K562 (cell line): Measurements from ENCODE around the gene NMUR1. TPM values are rescaled to one million over a fixed set of nuclear protein-coding genes. Genes with fewer than 3 reads are reported as not detected.
A peak's percentile ranks its signal among the peaks of the same experiment; 100 is the strongest.
"Not testable (repeated sequence)": the region's sequence is repeated elsewhere in the genome, so short reads cannot be mapped to it uniquely, and the experiment has no call there.

Experiments
- ATAC-seq: fragments of 200-7000 bp; cut with Tn5 transposase; 3 replicates; pipeline ENCODE4 v1.9.1; 2020; ENCODE audit warnings: moderate library complexity
- BruUV-seq: library from RNA; stranded (reverse); fragments of 400-500 nt; replicated peaks from 2 replicates; lab custom pipeline; 2021; lab: Mats Ljungman, UMichigan
- CTCF ChIA-PET: fragments of 300-600 bp; formaldehyde crosslinking; extraction: SDS; loops from one replicate; lab custom pipeline; 2021; ENCODE audit warnings: low intra/inter-chr PET ratio; lab: Yijun Ruan, JAX
- POLR2A ChIA-PET: fragments of 300-600, 350-650 bp; sonication (Branson Sonifier 250); formaldehyde crosslinking; extraction: SDS; loops from one replicate; lab custom pipeline; 2021; ENCODE audit warnings: antibody characterized with exemption, inconsistent platforms; lab: Yijun Ruan, JAX
- DNase-seq, 4 experiments: peaks; one replicate each; pipeline versions ENCODE4 v3.0.0 to v3.0.0-alpha.2; 2011 to 2018; ENCODE audit warnings: low spot score in 3 of 4, mixed read lengths in 3 of 4; ENCODE audit errors: extremely low read depth in 1 of 4
- FAIRE-seq: peaks from 2 replicates; lab custom pipeline; 2011; peaks lifted over from hg19 to GRCh38; lab: Jason Lieb, UNC
- H2AFZ ChIP-seq: 2 replicates; pipeline ENCODE4 v1.6.0; 2011; ENCODE audit warnings: low read depth, low read length, control low read depth, inconsistent platforms
- H3K27ac ChIP-seq: fragments of 200-600 bp; 3 replicates; pipeline ENCODE4 v1.8.0; 2011; ENCODE audit warnings: low read depth, mild to moderate bottlenecking, control low read depth, inconsistent platforms, low read length, moderate library complexity, mixed read lengths; ENCODE audit errors: extremely low read depth
- H3K27me3 ChIP-seq, 2 experiments: fragments of 300-600 bp in 1 of 2; 2 replicates in 1 of 2; 3 replicates in 1 of 2; pipeline versions ENCODE4 v1.6.0 to v1.8.0; 2011; ENCODE audit warnings: inconsistent platforms in 2 of 2, low read length in 2 of 2, mild to moderate bottlenecking in 1 of 2, mixed read lengths in 1 of 2, moderate library complexity in 1 of 2; ENCODE audit not compliant: control insufficient read depth in 2 of 2, insufficient read depth in 2 of 2
- H3K36me3 ChIP-seq: fragments of 300-600 bp; 3 replicates; pipeline ENCODE4 v1.8.0; 2011; ENCODE audit warnings: mild to moderate bottlenecking, low read length, inconsistent platforms; ENCODE audit not compliant: control insufficient read depth, insufficient read depth
- H3K4me1 ChIP-seq, 2 experiments: fragments of 200-600 bp in 1 of 2; replicated peaks in 1 of 2; 2 replicates in 1 of 2; 3 replicates in 1 of 2; pipeline versions ENCODE4 v1.5.1 to v1.8.0; 2011; ENCODE audit warnings: inconsistent platforms in 2 of 2, low read length in 2 of 2, mild to moderate bottlenecking in 1 of 2, mixed read lengths in 1 of 2, moderate library complexity in 1 of 2; ENCODE audit not compliant: control insufficient read depth in 2 of 2, insufficient read depth in 2 of 2
- H3K4me2 ChIP-seq: 2 replicates; pipeline ENCODE4 v1.6.1; 2011; ENCODE audit warnings: low read length, control low read depth, inconsistent platforms, mixed read lengths; ENCODE audit not compliant: insufficient read depth
- H3K4me3 ChIP-seq: fragments of 200-600 bp; sonication (generic), shearing (Covaris generic); 2 replicates; pipeline ENCODE4 v1.5.1; 2016; ENCODE audit warnings: control low read depth, inconsistent platforms
- H3K79me2 ChIP-seq: fragments of 200-600 bp; 3 replicates; pipeline ENCODE4 v1.8.0; 2011; ENCODE audit warnings: low read length, inconsistent platforms; ENCODE audit not compliant: control insufficient read depth, insufficient read depth
- H3K9ac ChIP-seq, 2 experiments: 2 replicates each; pipeline versions ENCODE4 v1.6.0 to v1.6.1; 2011; ENCODE audit warnings: low read depth in 2 of 2, low read length in 2 of 2, control low read depth in 1 of 2, inconsistent platforms in 1 of 2, mild to moderate bottlenecking in 1 of 2, mixed read lengths in 1 of 2; ENCODE audit not compliant: insufficient read depth in 1 of 2
- H3K9me1 ChIP-seq: one replicate; pipeline ENCODE4 v1.6.0; 2011; ENCODE audit warnings: inconsistent platforms, mild to moderate bottlenecking, low read length, moderate library complexity; ENCODE audit not compliant: control insufficient read depth, insufficient read depth
- H3K9me3 ChIP-seq: replicated peaks from 2 replicates; pipeline ENCODE4 v1.5.1; 2011; ENCODE audit warnings: low read depth, low read length, inconsistent platforms; ENCODE audit not compliant: control insufficient read depth, insufficient read depth
- H4K20me1 ChIP-seq: replicated peaks from 2 replicates; pipeline ENCODE4 v1.6.1; 2011; ENCODE audit warnings: low read length, inconsistent platforms, mixed read lengths; ENCODE audit not compliant: control insufficient read depth, insufficient read depth
- EGR1 ChIP-seq: fragments of 450-650 bp; conservative IDR thresholded peaks from 2 replicates; pipeline ENCODE4 v1.6.1; 2017; ENCODE audit warnings: mild to moderate bottlenecking
- TEAD4 ChIP-seq, 2 experiments: sonication (generic) in 1 of 2; formaldehyde crosslinking in 1 of 2; IDR thresholded peaks; 2 replicates each; pipeline versions ENCODE4 v1.6.1 to v1.8.0; 2012 to 2022; ENCODE audit warnings: borderline replicate concordance in 1 of 2, inconsistent platforms in 1 of 2, low read length in 1 of 2, mild to moderate bottlenecking in 1 of 2, missing genetic modification reagents in 1 of 2
- WGBS: fragments of 100-300 bp; shearing (Covaris generic); methylation state at CpG from one replicate; pipeline ENCODE4 v1.1.6; 2016; ENCODE audit warnings: low coverage, mixed read lengths; ENCODE audit not compliant: insufficient coverage; ENCODE audit errors: missing lambda C conversion rate; 5-methylcytosine and 5-hydroxymethylcytosine counted together
- in situ Hi-C: fragments of 300-500 bp; cut with MboI; formaldehyde crosslinking; loops from 4 replicates; pipeline ENCODE4 v1.15.0; 2018; ENCODE audit warnings: inconsistent platforms, mixed read lengths
- intact Hi-C: fragments of 100-400 bp; cut with micrococcal nuclease; formaldehyde crosslinking; loops from 2 replicates; pipeline ENCODE4 v1.14.2; 2022
- polyA plus RNA-seq, 8 experiments: library from polyadenylated mRNA; depleted of rRNA in 4 of 8; stranded (reverse) in 5 of 8; unstranded in 3 of 8; fragments of >200 nt; fragmentation: Nextera tagmentation in 2 of 8; fragmentation: Illumina TruSeq in 1 of 8; extraction: Ambion mirVana in 2 of 8; extraction: Trizol in 1 of 8; gene quantifications; 2 replicates each; pipeline versions ENCODE4 v1.2.1 to v1.2.3, GENCODE V29; 2011 to 2014; ENCODE audit warnings: inconsistent platforms in 1 of 8, missing spikeins in 1 of 8
- total RNA-seq, 7 experiments: library from RNA; depleted of rRNA in 6 of 7; stranded (reverse); fragments of >200 nt in 6 of 7; fragmentation: Illumina TruSeq in 2 of 7; extraction: Trizol in 2 of 7; gene quantifications; 2 replicates each; pipeline versions ENCODE4 v1.2.1 to v1.2.3, GENCODE V29; 2011 to 2021; ENCODE audit warnings: low replicate concordance in 1 of 7
- TF ChIP-seq, protein P1 (sequence below): fragments of 250-450 bp; sonication (Bioruptor Pico); IDR thresholded peaks from 2 replicates; pipeline ENCODE4 v1.4.0; 2020
- TF ChIP-seq, protein P2 (sequence below): IDR thresholded peaks from 2 replicates; pipeline ENCODE4 v1.6.1; 2014; ENCODE audit warnings: antibody characterized with exemption

NMUR1 gene
- total and polyA plus RNA-seq, 9 of the 15 experiments (the other 6 are each of a cell fraction or from before 2014, with no cell fraction given) = 0.01 to 0.27 (median 0.15) TPM

DNA sequence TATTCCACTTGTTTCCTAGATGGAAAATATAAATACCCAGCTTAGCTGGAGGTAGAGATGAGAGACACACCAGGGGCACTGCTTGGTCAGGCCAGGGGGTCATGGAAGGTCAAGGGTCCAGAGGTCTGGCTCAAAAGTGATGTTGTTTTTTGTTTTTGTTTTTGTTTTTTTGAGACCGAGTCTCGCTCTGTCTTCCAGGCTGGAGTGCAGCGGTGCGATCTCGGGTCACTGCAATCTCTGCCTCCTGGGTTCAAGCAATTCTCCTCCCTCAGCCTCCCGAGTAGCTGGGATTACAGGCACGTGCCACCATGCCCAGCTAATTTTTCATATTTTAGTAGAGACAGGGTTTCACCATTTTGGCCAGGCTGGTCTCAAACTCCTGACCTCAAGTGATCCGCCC is 26.3 kb upstream of the NMUR1 start:
- H2AFZ ChIP-seq, H3K36me3 ChIP-seq, H3K9me3 ChIP-seq, H3K9me1 ChIP-seq, H3K27me3 ChIP-seq, H3K4me1 ChIP-seq, H3K27ac ChIP-seq, H3K9ac ChIP-seq, in situ Hi-C loops, H4K20me1 ChIP-seq, BruUV-seq, H3K79me2 ChIP-seq, H3K4me3 ChIP-seq, FAIRE-seq, ATAC-seq, H3K4me2 ChIP-seq, intact Hi-C loops, DNase-seq: not testable (repeated sequence)
- WGBS = 24% methylated on average over 3 of the region's 8 CpGs
- CTCF ChIA-PET = interaction anchor here (0.6 kb wide), 1 partner anchor 45 kb away, joined by 4 read pairs; no protein-coding TSS in a partner anchor
- POLR2A ChIA-PET = interaction anchor here (0.6 kb wide), 2 partner anchors 17 to 338 kb away, joined by 3 read pairs; no protein-coding TSS in a partner anchor

DNA sequence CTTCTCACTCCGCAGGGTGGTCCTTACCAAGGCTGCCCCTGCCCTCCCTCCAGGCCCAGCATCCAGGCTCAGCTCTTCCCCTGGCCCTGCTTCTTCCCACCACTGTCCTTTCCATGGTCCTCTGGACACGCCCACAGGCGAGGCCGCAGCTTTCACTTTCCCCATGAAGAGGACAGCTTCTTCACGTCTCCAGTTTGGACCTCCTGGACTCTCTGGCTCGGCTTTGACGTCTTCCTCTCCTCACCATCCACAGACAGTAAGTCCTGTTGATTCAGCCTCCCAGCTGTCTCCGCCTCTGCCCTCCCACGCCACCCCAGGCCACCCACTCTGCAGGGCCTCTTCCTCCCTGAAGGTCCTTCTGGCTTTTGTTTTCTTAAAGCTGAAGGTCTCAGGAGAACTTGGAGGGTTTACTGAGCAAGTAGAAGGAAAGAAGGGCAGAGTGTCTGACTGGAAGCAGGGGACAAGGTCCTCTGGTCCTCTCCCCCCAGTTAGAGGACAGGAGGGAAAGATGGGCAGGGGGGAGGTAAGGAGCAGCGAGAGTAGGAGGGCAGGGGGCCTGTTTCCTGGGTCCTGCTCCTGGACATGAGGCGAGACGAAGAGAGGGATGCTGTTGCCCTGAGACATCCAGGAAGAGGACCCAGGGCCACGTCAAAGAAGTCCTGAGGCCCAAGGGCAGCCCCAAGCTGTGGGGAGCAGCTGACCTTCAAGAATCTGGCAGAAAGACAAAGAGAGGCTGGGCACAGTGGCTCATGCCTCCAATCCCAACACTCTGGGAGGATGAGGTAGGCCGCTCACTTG is 24.7 kb upstream of the NMUR1 start:
- 16% methylated on average over 5 of the region's 14 CpGs for WGBS
- Histone ChIP-seq H3K4me1 (peaks cover 0 to 9% of the 10 kb centered on the region in 2 experiments; a peak in 1 of 5 replicates), H3K4me3 (no peak overlapping the region), H3K9me3 (no peaks in the 10 kb centered on the region), H2AFZ (peak overlapping the region; percentile 72; the same call in 1 of the 2 replicates), H3K9me1 (no peaks in the 10 kb centered on the region), H3K27ac (no peak overlapping the region), H3K4me2 (no peak overlapping the region; the same call in 1 of the 2 replicates), H3K27me3 (no peaks in the 10 kb centered on the region; a peak in 1 of 5 replicates), H4K20me1 (no peaks in the 10 kb centered on the region), H3K36me3 (no peaks in the 10 kb centered on the region), H3K9ac (peak overlapping the region in 1 of 2 experiments; percentile 1; a peak in 1 of 4 replicates), H3K79me2 (no peaks in the 10 kb centered on the region)
- BruUV-seq = no TSS peak
- ChIA-PET POLR2A (interaction anchor here (0.7 kb wide), 1 partner anchor 91 kb away, joined by 3 read pairs; the partner anchor contains the start of gene NCL), CTCF (no interaction called here)
- intact Hi-C loops = no loop called here
- FAIRE-seq (no peak), DNase-seq (no peak), ATAC-seq (peak; percentile 24; the same call in 2 of the 3 replicates)
- in situ Hi-C loops = loop anchor here (5.0 kb wide), 1 partner anchor 38 kb away; no protein-coding TSS in a partner anchor
- TF ChIP-seq EGR1 = peak; percentile 77
- no peak for TF ChIP-seq TEAD4 (IDR thresholded peaks at IDR 0.05; ENCODE audit: low read length)
- TF ChIP-seq TEAD4 (CRISPR knock-in tag; IDR thresholded peaks at IDR 0.05; ENCODE audit: borderline replicate concordance) = no peak
- TF ChIP-seq, protein P1, sequence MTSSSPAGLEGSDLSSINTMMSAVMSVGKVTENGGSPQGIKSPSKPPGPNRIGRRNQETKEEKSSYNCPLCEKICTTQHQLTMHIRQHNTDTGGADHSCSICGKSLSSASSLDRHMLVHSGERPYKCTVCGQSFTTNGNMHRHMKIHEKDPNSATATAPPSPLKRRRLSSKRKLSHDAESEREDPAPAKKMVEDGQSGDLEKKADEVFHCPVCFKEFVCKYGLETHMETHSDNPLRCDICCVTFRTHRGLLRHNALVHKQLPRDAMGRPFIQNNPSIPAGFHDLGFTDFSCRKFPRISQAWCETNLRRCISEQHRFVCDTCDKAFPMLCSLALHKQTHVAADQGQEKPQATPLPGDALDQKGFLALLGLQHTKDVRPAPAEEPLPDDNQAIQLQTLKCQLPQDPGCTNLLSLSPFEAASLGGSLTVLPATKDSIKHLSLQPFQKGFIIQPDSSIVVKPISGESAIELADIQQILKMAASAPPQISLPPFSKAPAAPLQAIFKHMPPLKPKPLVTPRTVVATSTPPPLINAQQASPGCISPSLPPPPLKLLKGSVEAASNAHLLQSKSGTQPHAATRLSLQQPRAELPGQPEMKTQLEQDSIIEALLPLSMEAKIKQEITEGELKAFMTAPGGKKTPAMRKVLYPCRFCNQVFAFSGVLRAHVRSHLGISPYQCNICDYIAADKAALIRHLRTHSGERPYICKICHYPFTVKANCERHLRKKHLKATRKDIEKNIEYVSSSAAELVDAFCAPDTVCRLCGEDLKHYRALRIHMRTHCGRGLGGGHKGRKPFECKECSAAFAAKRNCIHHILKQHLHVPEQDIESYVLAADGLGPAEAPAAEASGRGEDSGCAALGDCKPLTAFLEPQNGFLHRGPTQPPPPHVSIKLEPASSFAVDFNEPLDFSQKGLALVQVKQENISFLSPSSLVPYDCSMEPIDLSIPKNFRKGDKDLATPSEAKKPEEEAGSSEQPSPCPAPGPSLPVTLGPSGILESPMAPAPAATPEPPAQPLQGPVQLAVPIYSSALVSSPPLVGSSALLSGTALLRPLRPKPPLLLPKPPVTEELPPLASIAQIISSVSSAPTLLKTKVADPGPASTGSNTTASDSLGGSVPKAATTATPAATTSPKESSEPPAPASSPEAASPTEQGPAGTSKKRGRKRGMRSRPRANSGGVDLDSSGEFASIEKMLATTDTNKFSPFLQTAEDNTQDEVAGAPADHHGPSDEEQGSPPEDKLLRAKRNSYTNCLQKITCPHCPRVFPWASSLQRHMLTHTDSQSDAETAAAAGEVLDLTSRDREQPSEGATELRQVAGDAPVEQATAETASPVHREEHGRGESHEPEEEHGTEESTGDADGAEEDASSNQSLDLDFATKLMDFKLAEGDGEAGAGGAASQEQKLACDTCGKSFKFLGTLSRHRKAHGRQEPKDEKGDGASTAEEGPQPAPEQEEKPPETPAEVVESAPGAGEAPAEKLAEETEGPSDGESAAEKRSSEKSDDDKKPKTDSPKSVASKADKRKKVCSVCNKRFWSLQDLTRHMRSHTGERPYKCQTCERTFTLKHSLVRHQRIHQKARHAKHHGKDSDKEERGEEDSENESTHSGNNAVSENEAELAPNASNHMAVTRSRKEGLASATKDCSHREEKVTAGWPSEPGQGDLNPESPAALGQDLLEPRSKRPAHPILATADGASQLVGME (CRISPR knock-in tag) = no peak
- TF ChIP-seq, protein P2, sequence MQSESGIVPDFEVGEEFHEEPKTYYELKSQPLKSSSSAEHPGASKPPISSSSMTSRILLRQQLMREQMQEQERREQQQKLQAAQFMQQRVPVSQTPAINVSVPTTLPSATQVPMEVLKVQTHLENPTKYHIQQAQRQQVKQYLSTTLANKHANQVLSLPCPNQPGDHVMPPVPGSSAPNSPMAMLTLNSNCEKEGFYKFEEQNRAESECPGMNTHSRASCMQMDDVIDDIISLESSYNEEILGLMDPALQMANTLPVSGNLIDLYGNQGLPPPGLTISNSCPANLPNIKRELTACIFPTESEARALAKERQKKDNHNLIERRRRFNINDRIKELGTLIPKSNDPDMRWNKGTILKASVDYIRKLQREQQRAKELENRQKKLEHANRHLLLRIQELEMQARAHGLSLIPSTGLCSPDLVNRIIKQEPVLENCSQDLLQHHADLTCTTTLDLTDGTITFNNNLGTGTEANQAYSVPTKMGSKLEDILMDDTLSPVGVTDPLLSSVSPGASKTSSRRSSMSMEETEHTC = no peak
